NB4 (cell line): Measurements from ENCODE around the gene SFTPA2.

Experiments
- DNase-seq: peaks from one replicate; pipeline ENCODE4 v3.0.0; 2010; ENCODE audit warnings: low read depth
- H3K4me3 ChIP-seq: one replicate; pipeline ENCODE4 v1.5.1; 2011; ENCODE audit warnings: mild to moderate bottlenecking, low read depth, low read length, moderate library complexity
- CTCF ChIP-seq: IDR thresholded peaks from one replicate; pipeline ENCODE4 v1.5.1; 2012; ENCODE audit warnings: low read depth, low read length
- MYC ChIP-seq: IDR thresholded peaks from 2 replicates; pipeline ENCODE4 v1.6.1; 2011; ENCODE audit warnings: low read depth, low read length
- POLR2A ChIP-seq: IDR thresholded peaks from 2 replicates; pipeline ENCODE4 v1.6.1; 2011; ENCODE audit warnings: mild to moderate bottlenecking; ENCODE audit not compliant: insufficient read length; ENCODE audit errors: extremely low read depth
- TF ChIP-seq, protein P1 (sequence below): IDR thresholded peaks from 2 replicates; pipeline ENCODE4 v1.6.1; 2011; ENCODE audit warnings: low read depth, low read length

The SFTPA2 gene

DNA sequence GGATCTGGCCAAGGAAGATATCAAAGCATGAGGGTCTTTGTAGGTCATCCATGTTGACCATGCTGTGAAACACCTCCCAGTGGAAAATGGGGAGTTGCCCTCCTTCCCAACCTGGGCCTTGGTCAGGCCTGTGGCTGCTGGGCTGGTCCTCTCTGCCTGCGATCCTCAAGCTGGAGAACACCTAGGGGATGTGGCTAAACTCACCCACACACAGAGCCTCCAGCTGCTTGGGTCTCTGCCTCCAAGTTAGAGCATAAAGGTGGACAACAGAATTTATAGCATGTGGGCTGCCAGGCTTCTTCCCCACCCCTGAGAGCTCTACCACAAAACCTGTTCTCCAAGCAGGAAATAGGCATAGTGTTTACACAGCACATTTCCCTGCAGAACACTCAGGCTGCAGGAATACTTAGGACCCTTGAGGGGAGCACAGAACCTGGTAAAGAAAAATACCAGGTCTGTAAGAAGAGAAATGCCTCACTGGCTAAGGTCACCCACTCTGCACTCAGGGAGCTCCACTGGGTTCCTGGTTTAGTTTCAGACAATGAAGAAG is at the start of gene SFTPA2:
Gene SFTPA2 (minus strand): TSS at position 248 of the 550 bp plus-strand sequence. CDS start 924 bp downstream, outside the sequence.
- no peak within 1 kb of the TSS for H3K4me3 ChIP-seq
- TF ChIP-seq MYC (no peak), CTCF (no peak), POLR2A (no peak)
- TF ChIP-seq, protein P1, sequence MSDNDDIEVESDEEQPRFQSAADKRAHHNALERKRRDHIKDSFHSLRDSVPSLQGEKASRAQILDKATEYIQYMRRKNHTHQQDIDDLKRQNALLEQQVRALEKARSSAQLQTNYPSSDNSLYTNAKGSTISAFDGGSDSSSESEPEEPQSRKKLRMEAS = no peak
- no peak for DNase-seq

GRCh38 chr10:79608505-79609375 is 48.5 kb upstream of the SFTPA2 start:
- peak; percentile 64 for DNase-seq
- TF ChIP-seq, protein P1 = peak; percentile 80
- TF ChIP-seq MYC (0 out of 2 replicates have a peak, but pooled peaks have one; percentile 52), CTCF (peak; percentile 89), POLR2A (no peak)
- H3K4me3 ChIP-seq = no peak overlapping the region

DNA sequence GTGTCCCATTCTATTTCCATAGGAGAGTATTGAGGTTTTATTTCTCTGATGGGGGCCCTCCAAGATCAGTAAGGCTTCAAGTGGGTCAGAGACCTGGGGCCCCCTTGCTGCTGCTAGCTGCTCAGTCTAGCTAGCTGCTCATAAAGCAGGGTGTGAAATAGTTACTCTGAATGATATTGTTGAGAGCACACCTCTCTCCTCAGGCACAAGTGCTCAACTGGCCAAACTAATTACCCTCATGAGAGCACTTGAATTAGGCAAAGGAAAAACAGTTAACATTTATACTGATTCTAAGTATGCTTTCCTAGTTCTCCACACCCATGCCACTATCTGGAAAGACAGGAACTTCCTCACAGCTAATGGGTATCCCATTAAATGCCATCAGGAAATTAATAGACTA is 45.1 kb upstream of the SFTPA2 start:
- TF ChIP-seq CTCF = no peak
- TF ChIP-seq POLR2A = no peak
- TF ChIP-seq, protein P1 = no peak
- H3K4me3 ChIP-seq = no peak overlapping the region
- DNase-seq = no peak

- TF ChIP-seq, protein P1 = no peak
- TF ChIP-seq CTCF = no peak
- TF ChIP-seq MYC = no peak
- TF ChIP-seq POLR2A = no peak
- H3K4me3 ChIP-seq = no peak overlapping the region
- DNase-seq = no peak
Measured at GRCh38 chr10:79604294-79604693, 44.1 kb upstream of the SFTPA2 start.

DNA sequence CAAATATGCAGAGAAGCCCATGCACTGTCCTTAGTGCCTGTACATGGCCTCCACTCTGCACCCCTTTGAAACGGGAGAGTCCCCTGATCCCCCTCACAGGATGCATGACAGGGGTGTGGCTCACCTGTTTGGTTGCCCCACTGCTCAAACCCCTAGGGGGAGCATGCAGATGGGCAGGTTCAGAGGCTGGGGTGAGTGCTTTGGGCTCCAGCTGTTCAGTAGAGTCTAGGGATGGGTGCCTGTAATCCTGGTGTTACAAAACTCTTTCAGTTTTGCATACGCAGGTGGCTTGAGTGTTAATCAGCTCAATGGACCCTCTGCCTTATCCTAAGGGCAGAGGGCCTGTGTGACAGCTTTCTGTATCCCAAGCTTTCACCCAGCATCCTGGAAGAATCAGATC is 42.7 kb upstream of the SFTPA2 start:
- TF ChIP-seq, protein P1 = no peak
- TF ChIP-seq MYC (no peak), CTCF (no peak), POLR2A (no peak)
- H3K4me3 ChIP-seq = no peak overlapping the region
- DNase-seq = no peak
